ENCODE results near the gene POP4. TPM values are rescaled to one million over a fixed set of nuclear protein-coding genes. Genes with fewer than 3 reads are reported as not detected.

The POP4 gene
- total and polyA plus RNA-seq, 2 of the 8 experiments (the other 6 are each of a cell fraction or from before 2014, with no cell fraction given): 29.1 to 41.5 TPM

GRCh38 chr19:29650772-29651387 lies 44.8 kb downstream of the POP4 start (continued):
- TF ChIP-seq USF2 (IDR thresholded peaks at IDR 0.05; ENCODE audit: low read length) (no peak), TEAD4 (IDR thresholded peaks at IDR 0.05; ENCODE audit: low read depth, low read length) (no peak)
